HEK293 (cell line): ENCODE measurements around the gene RBM42.

Source experiments
- FEZF1 ChIP-seq: fragments of 450-650 bp; formaldehyde crosslinking; IDR thresholded peaks from 2 replicates; pipeline ENCODE4 v1.5.1; 2016; ENCODE audit warnings: missing biosample characterization, missing genetic modification characterization
- HIC1 ChIP-seq: fragments of 450-650 bp; formaldehyde crosslinking; IDR thresholded peaks from 2 replicates; pipeline ENCODE4 v1.5.1; 2016; ENCODE audit warnings: missing biosample characterization, missing genetic modification characterization
- HOXA7 ChIP-seq: sonication (generic); formaldehyde crosslinking; IDR thresholded peaks from 2 replicates; pipeline ENCODE4 v1.8.1; 2022; ENCODE audit warnings: missing genetic modification reagents, borderline replicate concordance
- HOXC10 ChIP-seq: sonication (generic); formaldehyde crosslinking; IDR thresholded peaks from 2 replicates; pipeline ENCODE4 v1.8.1; 2023; ENCODE audit warnings: mild to moderate bottlenecking, missing genetic modification reagents
- IKZF3 ChIP-seq: fragments of 450-650 bp; IDR thresholded peaks from 2 replicates; pipeline ENCODE4 v1.5.0; 2018; ENCODE audit warnings: missing biosample characterization, mild to moderate bottlenecking, missing genetic modification characterization, moderate library complexity
- KLF1 ChIP-seq: fragments of 450-650 bp; formaldehyde crosslinking; IDR thresholded peaks from 2 replicates; pipeline ENCODE4 v1.5.1; 2016; ENCODE audit warnings: missing biosample characterization, missing genetic modification characterization
- KLF8 ChIP-seq: fragments of 450-650 bp; formaldehyde crosslinking; IDR thresholded peaks from 2 replicates; pipeline ENCODE4 v1.5.1; 2016; ENCODE audit warnings: missing biosample characterization, missing genetic modification characterization
- PRDM10 ChIP-seq: fragments of 450-650 bp; formaldehyde crosslinking; IDR thresholded peaks from 2 replicates; pipeline ENCODE4 v1.5.1; 2016; ENCODE audit warnings: missing biosample characterization, missing genetic modification characterization
- RBAK ChIP-seq: fragments of 450-650 bp; formaldehyde crosslinking; IDR thresholded peaks from 2 replicates; pipeline ENCODE4 v1.5.1; 2016; ENCODE audit warnings: missing biosample characterization, missing genetic modification characterization
- ZFP37 ChIP-seq: fragments of 450-650 bp; formaldehyde crosslinking; IDR thresholded peaks from 2 replicates; pipeline ENCODE4 v1.5.1; 2016; ENCODE audit warnings: missing biosample characterization, missing genetic modification characterization
- ZFP41 ChIP-seq: fragments of 450-650 bp; formaldehyde crosslinking; IDR thresholded peaks from 2 replicates; pipeline ENCODE4 v1.5.1; 2016; ENCODE audit warnings: missing biosample characterization, missing genetic modification characterization, borderline replicate concordance
- ZNF175 ChIP-seq: fragments of 450-650 bp; formaldehyde crosslinking; IDR thresholded peaks from 2 replicates; pipeline ENCODE4 v1.5.1; 2016; ENCODE audit warnings: missing biosample characterization, missing genetic modification characterization
- ZNF19 ChIP-seq: fragments of 450-650 bp; formaldehyde crosslinking; IDR thresholded peaks from 2 replicates; pipeline ENCODE4; 2016; ENCODE audit warnings: missing biosample characterization, missing genetic modification characterization, low read depth
- ZNF202 ChIP-seq: fragments of 450-650 bp; formaldehyde crosslinking; IDR thresholded peaks from 2 replicates; pipeline ENCODE4 v1.5.1; 2016; ENCODE audit warnings: missing biosample characterization, missing genetic modification characterization, borderline replicate concordance
- ZNF239 ChIP-seq: fragments of 450-650 bp; formaldehyde crosslinking; IDR thresholded peaks from 2 replicates; pipeline ENCODE4 v1.5.1; 2016; ENCODE audit warnings: missing biosample characterization, missing genetic modification characterization
- ZNF311 ChIP-seq: fragments of 450-650 bp; formaldehyde crosslinking; IDR thresholded peaks from 2 replicates; pipeline ENCODE4 v1.5.1; 2017; ENCODE audit warnings: missing biosample characterization, missing genetic modification characterization, borderline replicate concordance
- ZNF37A ChIP-seq: fragments of 450-650 bp; IDR thresholded peaks from 2 replicates; pipeline ENCODE4 v1.5.1; 2018; ENCODE audit warnings: missing biosample characterization, missing genetic modification characterization
- ZNF48 ChIP-seq: fragments of 450-650 bp; formaldehyde crosslinking; IDR thresholded peaks from 2 replicates; pipeline ENCODE4 v1.5.1; 2016; ENCODE audit warnings: missing biosample characterization, missing genetic modification characterization
- ZNF514 ChIP-seq: fragments of 450-650 bp; formaldehyde crosslinking; IDR thresholded peaks from 2 replicates; pipeline ENCODE4 v1.5.1; 2016; ENCODE audit warnings: missing biosample characterization, missing genetic modification characterization
- ZNF521 ChIP-seq: fragments of 450-650 bp; formaldehyde crosslinking; IDR thresholded peaks from 2 replicates; pipeline ENCODE4 v1.5.1; 2017; ENCODE audit warnings: missing biosample characterization, mild to moderate bottlenecking, missing genetic modification characterization
- ZNF548 ChIP-seq: fragments of 450-650 bp; formaldehyde crosslinking; IDR thresholded peaks from 2 replicates; pipeline ENCODE4 v1.5.1; 2016; ENCODE audit warnings: missing biosample characterization, missing genetic modification characterization
- ZNF621 ChIP-seq: fragments of 450-650 bp; formaldehyde crosslinking; IDR thresholded peaks from 2 replicates; pipeline ENCODE4 v1.5.1; 2017; ENCODE audit warnings: missing biosample characterization, missing genetic modification characterization
- ZNF623 ChIP-seq: fragments of 450-650 bp; formaldehyde crosslinking; IDR thresholded peaks from 2 replicates; pipeline ENCODE4 v1.5.1; 2016; ENCODE audit warnings: missing biosample characterization, missing genetic modification characterization
- ZNF639 ChIP-seq: fragments of 450-650 bp; formaldehyde crosslinking; IDR thresholded peaks from 2 replicates; pipeline ENCODE4 v1.5.1; 2016; ENCODE audit warnings: missing biosample characterization, missing genetic modification characterization
- ZNF768 ChIP-seq: fragments of 450-650 bp; formaldehyde crosslinking; IDR thresholded peaks from 2 replicates; pipeline ENCODE4 v1.5.1; 2018; ENCODE audit warnings: missing biosample characterization, mild to moderate bottlenecking, missing genetic modification characterization
- ZNF785 ChIP-seq: fragments of 450-650 bp; formaldehyde crosslinking; IDR thresholded peaks from 2 replicates; pipeline ENCODE4 v1.5.1; 2016; ENCODE audit warnings: missing biosample characterization, missing genetic modification characterization
- ZNF791 ChIP-seq: fragments of 450-650 bp; formaldehyde crosslinking; IDR thresholded peaks from 2 replicates; pipeline ENCODE4 v1.5.1; 2016; ENCODE audit warnings: missing biosample characterization, missing genetic modification characterization
- TF ChIP-seq, protein P1 (sequence below): fragments of 450-650 bp; formaldehyde crosslinking; conservative IDR thresholded peaks from 2 replicates; pipeline ENCODE4 v1.5.1; 2016; ENCODE audit warnings: low read depth, missing biosample characterization, missing genetic modification characterization
- TF ChIP-seq, protein P2 (sequence below): fragments of 450-650 bp; formaldehyde crosslinking; IDR thresholded peaks from 2 replicates; pipeline ENCODE4 v1.5.1; 2016; ENCODE audit warnings: missing biosample characterization, missing genetic modification characterization

Gene RBM42

GRCh38 chr19:35612559-35613321, 16.1 kb upstream of the RBM42 start, which contains the start of gene HAUS5 (continued):
- TF ChIP-seq, protein P1, sequence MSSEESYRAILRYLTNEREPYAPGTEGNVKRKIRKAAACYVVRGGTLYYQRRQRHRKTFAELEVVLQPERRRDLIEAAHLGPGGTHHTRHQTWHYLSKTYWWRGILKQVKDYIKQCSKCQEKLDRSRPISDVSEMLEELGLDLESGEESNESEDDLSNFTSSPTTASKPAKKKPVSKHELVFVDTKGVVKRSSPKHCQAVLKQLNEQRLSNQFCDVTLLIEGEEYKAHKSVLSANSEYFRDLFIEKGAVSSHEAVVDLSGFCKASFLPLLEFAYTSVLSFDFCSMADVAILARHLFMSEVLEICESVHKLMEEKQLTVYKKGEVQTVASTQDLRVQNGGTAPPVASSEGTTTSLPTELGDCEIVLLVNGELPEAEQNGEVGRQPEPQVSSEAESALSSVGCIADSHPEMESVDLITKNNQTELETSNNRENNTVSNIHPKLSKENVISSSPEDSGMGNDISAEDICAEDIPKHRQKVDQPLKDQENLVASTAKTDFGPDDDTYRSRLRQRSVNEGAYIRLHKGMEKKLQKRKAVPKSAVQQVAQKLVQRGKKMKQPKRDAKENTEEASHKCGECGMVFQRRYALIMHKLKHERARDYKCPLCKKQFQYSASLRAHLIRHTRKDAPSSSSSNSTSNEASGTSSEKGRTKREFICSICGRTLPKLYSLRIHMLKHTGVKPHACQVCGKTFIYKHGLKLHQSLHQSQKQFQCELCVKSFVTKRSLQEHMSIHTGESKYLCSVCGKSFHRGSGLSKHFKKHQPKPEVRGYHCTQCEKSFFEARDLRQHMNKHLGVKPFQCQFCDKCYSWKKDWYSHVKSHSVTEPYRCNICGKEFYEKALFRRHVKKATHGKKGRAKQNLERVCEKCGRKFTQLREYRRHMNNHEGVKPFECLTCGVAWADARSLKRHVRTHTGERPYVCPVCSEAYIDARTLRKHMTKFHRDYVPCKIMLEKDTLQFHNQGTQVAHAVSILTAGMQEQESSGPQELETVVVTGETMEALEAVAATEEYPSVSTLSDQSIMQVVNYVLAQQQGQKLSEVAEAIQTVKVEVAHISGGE (tag by site-specific recombination): peak; percentile 54
- peak; percentile 80 for TF ChIP-seq FEZF1 (tag by site-specific recombination)
- no peak for TF ChIP-seq ZNF37A (tag by site-specific recombination)
- TF ChIP-seq ZNF785 (tag by site-specific recombination): peak; percentile 81
- no peak for TF ChIP-seq ZNF202 (tag by site-specific recombination)
- peak; percentile 78; the same call in 1 of the 2 replicates for TF ChIP-seq HIC1 (tag by site-specific recombination)
- TF ChIP-seq HOXC10 (CRISPR knock-in tag): no peak
- no peak for TF ChIP-seq ZNF768 (tag by site-specific recombination)
- TF ChIP-seq ZNF311: no peak
- TF ChIP-seq PRDM10 (tag by site-specific recombination): peak; percentile 95
- no peak for TF ChIP-seq ZNF514 (tag by site-specific recombination)
- TF ChIP-seq RBAK: no peak
- no peak for TF ChIP-seq HOXA7
- TF ChIP-seq ZNF239 (tag by site-specific recombination): no peak
- TF ChIP-seq ZNF791 (tag by site-specific recombination): no peak; the same call in 1 of the 2 replicates
- TF ChIP-seq ZNF175 (tag by site-specific recombination): no peak
- TF ChIP-seq ZNF19: no peak
- TF ChIP-seq ZNF621 (tag by site-specific recombination): no peak
- TF ChIP-seq, protein P2, sequence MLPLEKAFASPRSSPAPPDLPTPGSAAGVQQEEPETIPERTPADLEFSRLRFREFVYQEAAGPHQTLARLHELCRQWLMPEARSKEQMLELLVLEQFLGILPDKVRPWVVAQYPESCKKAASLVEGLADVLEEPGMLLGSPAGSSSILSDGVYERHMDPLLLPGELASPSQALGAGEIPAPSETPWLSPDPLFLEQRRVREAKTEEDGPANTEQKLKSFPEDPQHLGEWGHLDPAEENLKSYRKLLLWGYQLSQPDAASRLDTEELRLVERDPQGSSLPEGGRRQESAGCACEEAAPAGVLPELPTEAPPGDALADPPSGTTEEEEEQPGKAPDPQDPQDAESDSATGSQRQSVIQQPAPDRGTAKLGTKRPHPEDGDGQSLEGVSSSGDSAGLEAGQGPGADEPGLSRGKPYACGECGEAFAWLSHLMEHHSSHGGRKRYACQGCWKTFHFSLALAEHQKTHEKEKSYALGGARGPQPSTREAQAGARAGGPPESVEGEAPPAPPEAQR (tag by site-specific recombination): peak; percentile 90
- peak; percentile 78; the same call in 1 of the 2 replicates for TF ChIP-seq IKZF3 (tag by site-specific recombination)
- peak; percentile 96 for TF ChIP-seq KLF8
- no peak for TF ChIP-seq ZFP41 (tag by site-specific recombination)
- no peak for TF ChIP-seq ZNF48 (tag by site-specific recombination)
- TF ChIP-seq KLF1 (tag by site-specific recombination): peak; percentile 80
- peak; percentile 97 for TF ChIP-seq ZFP37
- TF ChIP-seq ZNF639: peak; percentile 93
- TF ChIP-seq ZNF623: peak; percentile 31; the same call in 1 of the 2 replicates
- TF ChIP-seq ZNF548 (tag by site-specific recombination): no peak
- no peak for TF ChIP-seq ZNF521
